ENCODE results near the gene FAM219B.
A peak's percentile ranks its signal among the peaks of the same experiment; 100 is the strongest.
"Not testable (repeated sequence)": the region's sequence is repeated elsewhere in the genome, so short reads cannot be mapped to it uniquely, and the experiment has no call there.

FAM219B gene

DNA sequence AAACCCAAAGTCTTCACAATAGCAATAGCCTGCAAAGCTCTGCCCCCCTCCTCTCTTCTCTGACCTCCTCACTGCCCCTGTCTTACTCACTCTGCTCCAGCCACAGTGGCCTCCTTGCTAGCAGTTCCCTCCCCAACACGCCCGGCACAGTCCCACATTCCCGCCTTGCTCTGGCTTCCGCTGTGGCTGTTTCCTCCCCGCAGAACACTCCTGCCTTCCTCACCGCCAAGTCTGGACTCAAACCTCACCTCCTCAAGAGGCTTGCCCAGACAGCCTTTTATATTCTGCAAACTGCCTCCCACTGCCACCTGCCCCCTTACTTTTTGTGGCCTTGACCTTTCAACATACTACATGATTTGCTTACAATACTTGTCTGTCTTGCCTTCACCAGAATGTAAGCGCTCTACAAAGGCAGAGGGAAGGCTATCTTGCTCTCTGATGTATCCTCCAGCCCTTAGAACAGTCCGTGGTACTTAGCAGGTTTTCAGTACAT is 17.2 kb downstream of the FAM219B start:
- peak; percentile 33 for DNase-seq (ENCODE audit: low read depth)
- TF ChIP-seq, protein P1, sequence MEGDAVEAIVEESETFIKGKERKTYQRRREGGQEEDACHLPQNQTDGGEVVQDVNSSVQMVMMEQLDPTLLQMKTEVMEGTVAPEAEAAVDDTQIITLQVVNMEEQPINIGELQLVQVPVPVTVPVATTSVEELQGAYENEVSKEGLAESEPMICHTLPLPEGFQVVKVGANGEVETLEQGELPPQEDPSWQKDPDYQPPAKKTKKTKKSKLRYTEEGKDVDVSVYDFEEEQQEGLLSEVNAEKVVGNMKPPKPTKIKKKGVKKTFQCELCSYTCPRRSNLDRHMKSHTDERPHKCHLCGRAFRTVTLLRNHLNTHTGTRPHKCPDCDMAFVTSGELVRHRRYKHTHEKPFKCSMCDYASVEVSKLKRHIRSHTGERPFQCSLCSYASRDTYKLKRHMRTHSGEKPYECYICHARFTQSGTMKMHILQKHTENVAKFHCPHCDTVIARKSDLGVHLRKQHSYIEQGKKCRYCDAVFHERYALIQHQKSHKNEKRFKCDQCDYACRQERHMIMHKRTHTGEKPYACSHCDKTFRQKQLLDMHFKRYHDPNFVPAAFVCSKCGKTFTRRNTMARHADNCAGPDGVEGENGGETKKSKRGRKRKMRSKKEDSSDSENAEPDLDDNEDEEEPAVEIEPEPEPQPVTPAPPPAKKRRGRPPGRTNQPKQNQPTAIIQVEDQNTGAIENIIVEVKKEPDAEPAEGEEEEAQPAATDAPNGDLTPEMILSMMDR (conservative IDR thresholded peaks at IDR 0.05; ENCODE audit: control insufficient read depth, insufficient read depth, low read depth, low read length) = no peak
- peak overlapping the region; percentile 98 for H3K4me3 ChIP-seq (ENCODE audit: control insufficient read depth, low read depth, low read length)

GRCh38 chr15:74888716-74889115 is 17.9 kb downstream of the FAM219B start:
- TF ChIP-seq, protein P1 (conservative IDR thresholded peaks at IDR 0.05; ENCODE audit: control insufficient read depth, insufficient read depth, low read depth, low read length) = no peak
- no peak overlapping the region for H3K4me3 ChIP-seq (ENCODE audit: control insufficient read depth, low read depth, low read length)
- DNase-seq (ENCODE audit: low read depth) = no peak

- DNase-seq (ENCODE audit: low read depth); H3K4me3 ChIP-seq (ENCODE audit: control insufficient read depth, low read depth, low read length): not testable (repeated sequence)
These were observed 19.0 kb downstream of the FAM219B start for GRCh38 chr15:74887537-74888193.

GRCh38 chr15:74885461-74885860 is 21.2 kb downstream of the FAM219B start:
- TF ChIP-seq, protein P1 (conservative IDR thresholded peaks at IDR 0.05; ENCODE audit: control insufficient read depth, insufficient read depth, low read depth, low read length) = no peak
- DNase-seq (ENCODE audit: low read depth) = no peak
- H3K4me3 ChIP-seq (ENCODE audit: control insufficient read depth, low read depth, low read length) = no peak overlapping the region

GRCh38 chr15:74884428-74885223 is 22.0 kb downstream of the FAM219B start:
- peak; percentile 12 for DNase-seq (ENCODE audit: low read depth)
- H3K4me3 ChIP-seq (ENCODE audit: control insufficient read depth, low read depth, low read length) = no peak overlapping the region
- TF ChIP-seq, protein P1 (conservative IDR thresholded peaks at IDR 0.05; ENCODE audit: control insufficient read depth, insufficient read depth, low read depth, low read length) = no peak

- DNase-seq (ENCODE audit: low read depth) = no peak
- H3K4me3 ChIP-seq (ENCODE audit: control insufficient read depth, low read depth, low read length) = no peak overlapping the region
- TF ChIP-seq, protein P1 (conservative IDR thresholded peaks at IDR 0.05; ENCODE audit: control insufficient read depth, insufficient read depth, low read depth, low read length) = no peak
These were observed 24.1 kb downstream of the FAM219B start for GRCh38 chr15:74882528-74882927.

- DNase-seq (ENCODE audit: low read depth) = no peak
These were observed 28.4 kb downstream of the FAM219B start for GRCh38 chr15:74878273-74878672.

More at GRCh38 chr15:74878273-74878672, 28.4 kb downstream of the FAM219B start:
- TF ChIP-seq, protein P1 (conservative IDR thresholded peaks at IDR 0.05; ENCODE audit: control insufficient read depth, insufficient read depth, low read depth, low read length) = no peak
- no peak overlapping the region for H3K4me3 ChIP-seq (ENCODE audit: control insufficient read depth, low read depth, low read length)

Measured in fibroblast of mammary gland (primary cell).